Astrocyte of the spinal cord (primary cell): ENCODE data around the gene MSANTD1.
A peak's percentile ranks its signal among the peaks of the same experiment; 100 is the strongest.

Experiments used
- DNase-seq: peaks from one replicate; pipeline ENCODE4 v3.0.0; 2011; ENCODE audit warnings: low read depth, low spot score
- H3K4me3 ChIP-seq: 2 replicates; pipeline ENCODE4 v1.5.1; 2011; ENCODE audit warnings: low read depth, mild to moderate bottlenecking, low read length, moderate library complexity
- in situ Hi-C: cut with HindIII; loops from 2 replicates; pipeline ENCODE4 v1.10.0; 2017; ENCODE audit warnings: low sequenced_read_pairs
- TF ChIP-seq, protein P1 (sequence below): IDR thresholded peaks from 2 replicates; pipeline ENCODE4 v1.5.1; 2012; ENCODE audit warnings: low read depth, mild to moderate bottlenecking, low read length, inconsistent platforms

MSANTD1 gene

DNA sequence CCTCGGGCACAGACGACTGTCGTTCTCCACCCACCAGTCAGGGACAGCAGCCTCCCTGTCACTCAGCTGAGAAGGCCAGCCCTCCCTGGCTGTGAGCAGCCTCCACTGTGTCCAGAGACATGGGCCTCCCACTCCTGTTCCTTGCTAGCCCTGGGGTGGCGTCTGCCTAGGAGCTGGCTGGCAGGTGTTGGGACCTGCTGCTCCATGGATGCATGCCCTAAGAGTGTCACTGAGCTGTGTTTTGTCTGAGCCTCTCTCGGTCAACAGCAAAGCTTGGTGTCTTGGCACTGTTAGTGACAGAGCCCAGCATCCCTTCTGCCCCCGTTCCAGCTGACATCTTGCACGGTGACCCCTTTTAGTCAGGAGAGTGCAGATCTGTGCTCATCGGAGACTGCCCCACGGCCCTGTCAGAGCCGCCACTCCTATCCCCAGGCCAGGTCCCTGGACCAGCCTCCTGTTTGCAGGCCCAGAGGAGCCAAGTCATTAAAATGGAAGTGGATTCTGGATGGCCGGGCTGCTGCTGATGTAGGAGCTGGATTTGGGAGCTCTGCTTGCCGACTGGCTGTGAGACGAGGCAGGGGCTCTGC lies 7.9 kb upstream of the MSANTD1 start:
- no peak overlapping the region for H3K4me3 ChIP-seq
- TF ChIP-seq, protein P1, sequence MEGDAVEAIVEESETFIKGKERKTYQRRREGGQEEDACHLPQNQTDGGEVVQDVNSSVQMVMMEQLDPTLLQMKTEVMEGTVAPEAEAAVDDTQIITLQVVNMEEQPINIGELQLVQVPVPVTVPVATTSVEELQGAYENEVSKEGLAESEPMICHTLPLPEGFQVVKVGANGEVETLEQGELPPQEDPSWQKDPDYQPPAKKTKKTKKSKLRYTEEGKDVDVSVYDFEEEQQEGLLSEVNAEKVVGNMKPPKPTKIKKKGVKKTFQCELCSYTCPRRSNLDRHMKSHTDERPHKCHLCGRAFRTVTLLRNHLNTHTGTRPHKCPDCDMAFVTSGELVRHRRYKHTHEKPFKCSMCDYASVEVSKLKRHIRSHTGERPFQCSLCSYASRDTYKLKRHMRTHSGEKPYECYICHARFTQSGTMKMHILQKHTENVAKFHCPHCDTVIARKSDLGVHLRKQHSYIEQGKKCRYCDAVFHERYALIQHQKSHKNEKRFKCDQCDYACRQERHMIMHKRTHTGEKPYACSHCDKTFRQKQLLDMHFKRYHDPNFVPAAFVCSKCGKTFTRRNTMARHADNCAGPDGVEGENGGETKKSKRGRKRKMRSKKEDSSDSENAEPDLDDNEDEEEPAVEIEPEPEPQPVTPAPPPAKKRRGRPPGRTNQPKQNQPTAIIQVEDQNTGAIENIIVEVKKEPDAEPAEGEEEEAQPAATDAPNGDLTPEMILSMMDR: no peak
- no peak for DNase-seq
- in situ Hi-C loops: no loop called here

DNA sequence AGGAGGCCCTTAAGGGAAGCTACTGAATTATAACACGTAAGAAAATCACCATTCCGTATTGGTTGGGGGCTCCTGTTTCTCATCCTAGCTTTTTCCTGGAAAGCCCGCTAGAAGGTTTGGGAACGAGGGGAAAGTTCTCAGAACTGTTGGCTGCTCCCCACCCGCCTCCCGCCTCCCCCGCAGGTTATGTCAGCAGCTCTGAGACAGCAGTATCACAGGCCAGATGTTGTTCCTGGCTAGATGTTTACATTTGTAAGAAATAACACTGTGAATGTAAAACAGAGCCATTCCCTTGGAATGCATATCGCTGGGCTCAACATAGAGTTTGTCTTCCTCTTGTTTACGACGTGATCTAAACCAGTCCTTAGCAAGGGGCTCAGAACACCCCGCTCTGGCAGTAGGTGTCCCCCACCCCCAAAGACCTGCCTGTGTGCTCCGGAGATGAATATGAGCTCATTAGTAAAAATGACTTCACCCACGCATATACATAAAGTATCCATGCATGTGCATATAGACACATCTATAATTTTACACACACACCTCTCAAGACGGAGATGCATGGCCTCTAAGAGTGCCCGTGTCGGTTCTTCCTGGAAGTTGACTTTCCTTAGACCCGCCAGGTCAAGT lies 6.9 kb upstream of the MSANTD1 start:
- H3K4me3 ChIP-seq: no peak overlapping the region
- in situ Hi-C loops: no loop called here
- DNase-seq: peak; percentile 38
- TF ChIP-seq, protein P1: no peak

DNA sequence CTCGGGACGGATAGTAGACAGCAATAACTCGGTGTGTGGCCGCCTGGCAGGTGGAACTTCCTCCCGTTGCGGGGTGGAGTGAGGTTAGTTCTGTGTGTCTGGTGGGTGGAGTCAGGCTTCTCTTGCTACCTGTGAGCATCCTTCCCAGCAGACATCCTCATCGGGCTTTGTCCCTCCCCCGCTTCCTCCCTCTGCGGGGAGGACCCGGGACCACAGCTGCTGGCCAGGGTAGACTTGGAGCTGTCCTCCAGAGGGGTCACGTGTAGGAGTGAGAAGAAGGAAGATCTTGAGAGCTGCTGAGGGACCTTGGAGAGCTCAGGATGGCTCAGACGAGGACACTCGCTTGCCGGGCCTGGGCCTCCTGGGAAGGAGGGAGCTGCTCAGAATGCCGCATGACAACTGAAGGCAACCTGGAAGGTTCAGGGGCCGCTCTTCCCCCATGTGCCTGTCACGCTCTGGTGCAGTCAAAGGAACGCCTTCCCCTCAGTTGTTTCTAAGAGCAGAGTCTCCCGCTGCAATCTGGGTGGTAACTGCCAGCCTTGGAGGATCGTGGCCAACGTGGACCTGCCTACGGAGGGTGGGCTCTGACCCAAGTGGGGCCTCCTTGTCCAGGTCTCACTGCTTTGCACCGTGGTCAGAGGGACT lies 5.7 kb upstream of the MSANTD1 start:
- TF ChIP-seq, protein P1: no peak
- DNase-seq: no peak
- in situ Hi-C loops: no loop called here
- H3K4me3 ChIP-seq: no peak overlapping the region

DNA sequence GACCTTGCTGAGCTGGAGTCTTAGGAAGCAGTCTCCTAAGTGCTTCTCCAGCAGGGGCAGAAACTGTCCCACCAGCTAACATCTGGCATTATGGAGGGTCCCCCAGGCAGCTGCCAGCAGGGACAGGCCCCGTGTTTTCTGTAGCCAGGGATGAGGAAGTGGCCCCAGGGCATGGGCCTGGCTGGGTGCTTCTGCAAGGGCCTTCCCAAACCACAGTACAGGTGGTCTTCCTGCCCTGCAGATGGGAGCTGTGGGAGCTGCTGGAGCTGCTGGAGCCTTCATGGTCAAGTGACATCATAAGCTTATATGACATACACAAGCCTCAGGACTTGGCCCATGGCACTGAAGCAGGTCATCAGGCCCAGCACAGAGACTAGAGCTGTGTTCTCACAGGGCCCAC lies 5.0 kb upstream of the MSANTD1 start:
- TF ChIP-seq, protein P1: no peak
- in situ Hi-C loops: no loop called here
- no peak overlapping the region for H3K4me3 ChIP-seq
- DNase-seq: no peak

DNA sequence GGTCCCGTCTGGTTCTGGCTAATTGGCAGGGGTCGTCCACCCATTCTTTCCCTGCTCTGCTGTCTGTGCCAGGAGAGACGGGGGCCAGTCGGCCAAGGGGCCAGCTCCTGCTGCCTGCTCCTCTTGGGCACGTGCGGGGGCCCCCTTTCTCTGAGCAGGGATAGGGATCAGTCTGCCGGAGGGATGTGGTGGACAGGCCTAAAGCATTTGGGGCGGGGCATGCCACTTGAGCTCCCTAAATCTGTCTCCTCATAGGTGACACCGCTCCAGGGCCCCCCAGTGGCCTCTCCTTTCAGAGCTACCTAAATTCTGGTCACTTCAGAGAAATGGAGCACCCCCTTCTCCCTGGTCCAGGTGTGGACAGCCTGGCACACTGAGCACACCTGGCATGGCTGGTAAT lies 4.2 kb upstream of the MSANTD1 start:
- TF ChIP-seq, protein P1: no peak
- in situ Hi-C loops: no loop called here
- no peak for DNase-seq
- H3K4me3 ChIP-seq: no peak overlapping the region

DNA sequence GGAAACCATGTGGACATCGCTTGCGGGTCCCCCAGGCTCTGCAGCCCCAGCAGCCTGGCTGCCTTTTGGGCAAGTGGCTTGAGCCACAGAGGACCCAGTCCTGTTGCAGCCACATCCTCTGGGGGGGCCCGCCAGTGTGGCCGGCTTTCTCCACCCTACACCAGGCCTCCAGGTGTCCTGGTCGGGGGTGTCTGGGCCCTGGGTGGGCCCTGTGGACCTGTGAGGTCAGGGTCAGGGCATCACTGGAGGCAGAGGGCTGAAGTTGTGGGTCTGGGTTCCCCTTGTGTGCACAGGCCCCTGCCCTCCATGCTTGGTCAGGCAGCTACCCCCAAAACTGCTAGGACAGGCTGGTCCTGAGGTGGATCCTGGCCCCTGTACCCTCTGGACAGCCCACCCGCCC lies 3.3 kb upstream of the MSANTD1 start:
- no peak overlapping the region for H3K4me3 ChIP-seq
- no peak for DNase-seq
- in situ Hi-C loops: no loop called here
- TF ChIP-seq, protein P1: no peak
